ENCODE measurements around the gene SLC25A5. TPM values are rescaled to one million over a fixed set of nuclear protein-coding genes. Genes with fewer than 3 reads are reported as not detected.

The SLC25A5 gene
- polyA plus RNA-seq, 1 donor from 2014 or later, result 158 TPM

GRCh38 chrX:119505945-119506344 lies 37.7 kb downstream of the SLC25A5 start:
- Histone ChIP-seq H3K4me2 (ENCODE audit: low read length) (no peak overlapping the region), H3K9me2 (ENCODE audit: insufficient read depth, low read length) (no peaks in the 10 kb centered on the region), H3K79me2 (replicated peaks; ENCODE audit: insufficient read depth, low read length) (no peaks in the 10 kb centered on the region), H3K27me3 (ENCODE audit: insufficient read depth, low read depth, low read length) (no peaks in the 10 kb centered on the region), H3K9ac (ENCODE audit: low read length) (no peak overlapping the region), H3K9me3 (ENCODE audit: low read length) (no peaks in the 10 kb centered on the region), H2AFZ (ENCODE audit: low read depth, low read length) (no peak overlapping the region), H3K27ac (ENCODE audit: low read length) (no peak overlapping the region), H3K4me3 (ENCODE audit: low read length) (no peak overlapping the region), H3K36me3 (ENCODE audit: insufficient read depth, low read length) (no peaks in the 10 kb centered on the region), H3F3A (ENCODE audit: insufficient read depth, low read length, poor library complexity, severe bottlenecking) (no peaks in the 10 kb centered on the region), H4K20me1 (ENCODE audit: insufficient read depth) (no peaks in the 10 kb centered on the region)
- TF ChIP-seq EP300 (conservative IDR thresholded peaks at IDR 0.05; ENCODE audit: poor library complexity, severe bottlenecking) (no peak), CTCF (IDR thresholded peaks at IDR 0.05; ENCODE audit: poor library complexity, severe bottlenecking) (no peak), POLR2AphosphoS5 (IDR thresholded peaks at IDR 0.05) (no peak), TAF1 (IDR thresholded peaks at IDR 0.05; ENCODE audit: low read depth) (no peak), SMC3 (conservative IDR thresholded peaks at IDR 0.05; ENCODE audit: poor library complexity) (no peak), EZH2 (IDR thresholded peaks at IDR 0.05; ENCODE audit: borderline replicate concordance, insufficient read depth, low read length, poor library complexity, severe bottlenecking) (no peak), RAD21 (conservative IDR thresholded peaks at IDR 0.05) (no peak), REST (IDR thresholded peaks at IDR 0.05; ENCODE audit: borderline replicate concordance) (no peak), MXI1 (conservative IDR thresholded peaks at IDR 0.05; ENCODE audit: poor library complexity, severe bottlenecking) (no peak)

GRCh38 chrX:119507206-119507605 lies 39.0 kb downstream of the SLC25A5 start:
- H3K36me3 ChIP-seq (ENCODE audit: insufficient read depth, low read length), result no peaks in the 10 kb centered on the region
- H3K4me2 ChIP-seq (ENCODE audit: low read length), result no peak overlapping the region
- H3K27ac ChIP-seq (ENCODE audit: low read length), result no peak overlapping the region
- no peak overlapping the region for H3K9ac ChIP-seq (ENCODE audit: low read length)
- no peaks in the 10 kb centered on the region for H3F3A ChIP-seq (ENCODE audit: insufficient read depth, low read length, poor library complexity, severe bottlenecking)
- no peak overlapping the region for H2AFZ ChIP-seq (ENCODE audit: low read depth, low read length)
- H3K4me3 ChIP-seq (ENCODE audit: low read length), result no peak overlapping the region
- H4K20me1 ChIP-seq (ENCODE audit: insufficient read depth), result no peaks in the 10 kb centered on the region
- TF ChIP-seq TAF1 (IDR thresholded peaks at IDR 0.05; ENCODE audit: low read depth) (no peak), MXI1 (conservative IDR thresholded peaks at IDR 0.05; ENCODE audit: poor library complexity, severe bottlenecking) (no peak), CTCF (IDR thresholded peaks at IDR 0.05; ENCODE audit: poor library complexity, severe bottlenecking) (no peak), RAD21 (conservative IDR thresholded peaks at IDR 0.05) (no peak), SMC3 (conservative IDR thresholded peaks at IDR 0.05; ENCODE audit: poor library complexity) (no peak), EP300 (conservative IDR thresholded peaks at IDR 0.05; ENCODE audit: poor library complexity, severe bottlenecking) (no peak), POLR2AphosphoS5 (IDR thresholded peaks at IDR 0.05) (no peak), EZH2 (IDR thresholded peaks at IDR 0.05; ENCODE audit: borderline replicate concordance, insufficient read depth, low read length, poor library complexity, severe bottlenecking) (no peak), REST (IDR thresholded peaks at IDR 0.05; ENCODE audit: borderline replicate concordance) (no peak)
- no peaks in the 10 kb centered on the region for H3K9me2 ChIP-seq (ENCODE audit: insufficient read depth, low read length)
- no peaks in the 10 kb centered on the region for H3K9me3 ChIP-seq (ENCODE audit: low read length)
- no peaks in the 10 kb centered on the region for H3K79me2 ChIP-seq (replicated peaks; ENCODE audit: insufficient read depth, low read length)
- no peaks in the 10 kb centered on the region for H3K27me3 ChIP-seq (ENCODE audit: insufficient read depth, low read depth, low read length)
